ENCODE data around the gene KARS1.

DNA sequence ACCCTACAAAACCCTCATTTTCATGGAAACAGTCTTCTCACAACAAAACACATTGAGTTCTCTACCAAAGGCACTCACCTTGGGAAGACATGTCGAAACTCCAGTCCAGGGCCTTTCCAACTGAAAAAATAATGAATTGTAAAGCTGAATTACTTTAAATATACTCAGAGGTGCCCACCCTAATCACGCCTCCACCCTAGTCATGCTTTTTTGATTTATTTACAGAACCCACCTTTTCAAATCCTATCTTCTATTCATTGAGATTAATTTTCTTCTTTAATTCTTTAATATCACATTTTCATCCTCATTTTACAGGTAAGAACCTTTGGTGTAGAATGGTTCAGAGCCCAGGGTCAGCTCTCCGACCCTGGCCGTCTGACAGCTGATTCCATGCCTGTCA lies 29.4 kb upstream of the KARS1 start, which contains the start of gene CPHXL2:
- TF ChIP-seq, protein P1, sequence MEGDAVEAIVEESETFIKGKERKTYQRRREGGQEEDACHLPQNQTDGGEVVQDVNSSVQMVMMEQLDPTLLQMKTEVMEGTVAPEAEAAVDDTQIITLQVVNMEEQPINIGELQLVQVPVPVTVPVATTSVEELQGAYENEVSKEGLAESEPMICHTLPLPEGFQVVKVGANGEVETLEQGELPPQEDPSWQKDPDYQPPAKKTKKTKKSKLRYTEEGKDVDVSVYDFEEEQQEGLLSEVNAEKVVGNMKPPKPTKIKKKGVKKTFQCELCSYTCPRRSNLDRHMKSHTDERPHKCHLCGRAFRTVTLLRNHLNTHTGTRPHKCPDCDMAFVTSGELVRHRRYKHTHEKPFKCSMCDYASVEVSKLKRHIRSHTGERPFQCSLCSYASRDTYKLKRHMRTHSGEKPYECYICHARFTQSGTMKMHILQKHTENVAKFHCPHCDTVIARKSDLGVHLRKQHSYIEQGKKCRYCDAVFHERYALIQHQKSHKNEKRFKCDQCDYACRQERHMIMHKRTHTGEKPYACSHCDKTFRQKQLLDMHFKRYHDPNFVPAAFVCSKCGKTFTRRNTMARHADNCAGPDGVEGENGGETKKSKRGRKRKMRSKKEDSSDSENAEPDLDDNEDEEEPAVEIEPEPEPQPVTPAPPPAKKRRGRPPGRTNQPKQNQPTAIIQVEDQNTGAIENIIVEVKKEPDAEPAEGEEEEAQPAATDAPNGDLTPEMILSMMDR (IDR thresholded peaks at IDR 0.05): no peak
- TF ChIP-seq EP300 (IDR thresholded peaks at IDR 0.05) (no peak), POLR2AphosphoS5 (IDR thresholded peaks at IDR 0.05) (no peak), POLR2A (IDR thresholded peaks at IDR 0.05) (no peak)

Data from gastroesophageal sphincter (tissue), 3 donors.